HEK293 (cell line): ENCODE measurements around the gene CLCN2.

ENCODE experiments used
- CTCF ChIA-PET: fragments of 350-600 bp; formaldehyde crosslinking; extraction: SDS; loops from one replicate; lab custom pipeline; 2021; ENCODE audit warnings: antibody characterized with exemption; lab: Yijun Ruan, JAX
- POLR2A ChIA-PET: fragments of 300-600 bp; formaldehyde crosslinking; extraction: SDS; loops from one replicate; lab custom pipeline; 2020; ENCODE audit warnings: antibody characterized with exemption, inconsistent platforms; lab: Yijun Ruan, JAX
- H3K27ac ChIP-seq: fragments of 200-500 bp; sonication (Bioruptor generic); 2 replicates; pipeline ENCODE4 v1.5.1; 2014; ENCODE audit warnings: low read depth, low read length, control low read depth, inconsistent platforms; ENCODE audit errors: extremely low read depth
- H3K36me3 ChIP-seq, 2 experiments: fragments of 200-500 bp in 1 of 2; sonication (Bioruptor generic) in 1 of 2; 1 replicate in 1 of 2; 2 replicates in 1 of 2; pipeline ENCODE4 v1.5.1; 2014 to 2017; ENCODE audit warnings: inconsistent platforms in 2 of 2, low read length in 2 of 2; ENCODE audit not compliant: control insufficient read depth in 2 of 2, insufficient read depth in 1 of 2
- H3K4me1 ChIP-seq: fragments of 200-500 bp; sonication (Bioruptor generic); 2 replicates; pipeline ENCODE4 v1.5.1; 2014; ENCODE audit warnings: mild to moderate bottlenecking, low read length, inconsistent platforms; ENCODE audit not compliant: control insufficient read depth, insufficient read depth
- H3K4me3 ChIP-seq: 2 replicates; pipeline ENCODE4 v1.5.1; 2011; ENCODE audit warnings: low read depth, mild to moderate bottlenecking, control low read depth, low read length, moderate library complexity
- H3K9me3 ChIP-seq: fragments of 200-500 bp; sonication (Bioruptor generic); 2 replicates; pipeline ENCODE4 v1.5.1; 2014; ENCODE audit warnings: low read depth, low read length, inconsistent platforms; ENCODE audit not compliant: control insufficient read depth, insufficient read depth
- GLIS1 ChIP-seq: fragments of 450-650 bp; formaldehyde crosslinking; IDR thresholded peaks from 2 replicates; pipeline ENCODE4 v1.5.1; 2016; ENCODE audit warnings: missing biosample characterization, missing genetic modification characterization
- KLF10 ChIP-seq: fragments of 450-650 bp; IDR thresholded peaks from 2 replicates; pipeline ENCODE4 v1.5.1; 2018; ENCODE audit warnings: missing biosample characterization, mild to moderate bottlenecking, missing genetic modification characterization
- MYNN ChIP-seq: fragments of 450-650 bp; formaldehyde crosslinking; IDR thresholded peaks from 2 replicates; pipeline ENCODE4 v1.5.1; 2016; ENCODE audit warnings: missing biosample characterization, missing genetic modification characterization, borderline replicate concordance
- PRDM6 ChIP-seq: fragments of 450-650 bp; formaldehyde crosslinking; IDR thresholded peaks from 2 replicates; pipeline ENCODE4 v1.5.1; 2017; ENCODE audit warnings: missing biosample characterization, missing genetic modification characterization
- ZBTB11 ChIP-seq: fragments of 450-650 bp; formaldehyde crosslinking; conservative IDR thresholded peaks from 2 replicates; pipeline ENCODE4 v1.5.1; 2016; ENCODE audit warnings: low read depth, missing biosample characterization, missing genetic modification characterization
- ZNF121 ChIP-seq: fragments of 450-650 bp; formaldehyde crosslinking; IDR thresholded peaks from 2 replicates; pipeline ENCODE4 v1.5.1; 2016; ENCODE audit warnings: missing biosample characterization, missing genetic modification characterization
- ZNF138 ChIP-seq: fragments of 450-650 bp; formaldehyde crosslinking; IDR thresholded peaks from 2 replicates; pipeline ENCODE4 v1.5.1; 2016; ENCODE audit warnings: missing biosample characterization, missing genetic modification characterization, borderline replicate concordance
- ZNF148 ChIP-seq: fragments of 450-650 bp; formaldehyde crosslinking; IDR thresholded peaks from 2 replicates; pipeline ENCODE4 v1.5.0; 2017; ENCODE audit warnings: missing biosample characterization, missing genetic modification characterization, borderline replicate concordance
- ZNF426 ChIP-seq: fragments of 450-650 bp; formaldehyde crosslinking; IDR thresholded peaks from 2 replicates; pipeline ENCODE4 v1.5.1; 2017; ENCODE audit warnings: missing biosample characterization, missing genetic modification characterization, mild to moderate bottlenecking, inconsistent platforms, moderate library complexity
- ZNF449 ChIP-seq: fragments of 450-650 bp; formaldehyde crosslinking; IDR thresholded peaks from 2 replicates; pipeline ENCODE4 v1.5.1; 2017; ENCODE audit warnings: missing biosample characterization, mild to moderate bottlenecking, missing genetic modification characterization, moderate library complexity
- ZNF513 ChIP-seq: fragments of 450-650 bp; IDR thresholded peaks from 2 replicates; pipeline ENCODE4 v1.5.1; 2018; ENCODE audit warnings: missing biosample characterization, missing genetic modification characterization
- ZNF518A ChIP-seq: fragments of 450-650 bp; formaldehyde crosslinking; conservative IDR thresholded peaks from 2 replicates; pipeline ENCODE4 v1.5.1; 2016; ENCODE audit warnings: low read depth, missing biosample characterization, missing genetic modification characterization
- ZNF558 ChIP-seq: fragments of 450-650 bp; formaldehyde crosslinking; IDR thresholded peaks from 2 replicates; pipeline ENCODE4 v1.5.1; 2016; ENCODE audit warnings: missing biosample characterization, missing genetic modification characterization
- ZNF571 ChIP-seq: fragments of 450-650 bp; formaldehyde crosslinking; IDR thresholded peaks from 2 replicates; pipeline ENCODE4 v1.5.0; 2017; ENCODE audit warnings: missing biosample characterization, missing genetic modification characterization
- ZNF580 ChIP-seq: fragments of 450-650 bp; formaldehyde crosslinking; IDR thresholded peaks from 2 replicates; pipeline ENCODE4 v1.5.1; 2016; ENCODE audit warnings: missing biosample characterization, missing genetic modification characterization
- ZNF624 ChIP-seq: fragments of 450-650 bp; formaldehyde crosslinking; IDR thresholded peaks from 2 replicates; pipeline ENCODE4 v1.5.1; 2017; ENCODE audit warnings: missing biosample characterization, missing genetic modification characterization
- ZNF830 ChIP-seq: fragments of 450-650 bp; IDR thresholded peaks from 2 replicates; pipeline ENCODE4 v1.5.0; 2018; ENCODE audit warnings: missing biosample characterization, missing genetic modification characterization, low read depth, mild to moderate bottlenecking, moderate library complexity
- ZNF837 ChIP-seq: fragments of 450-650 bp; formaldehyde crosslinking; IDR thresholded peaks from 2 replicates; pipeline ENCODE4 v1.5.1; 2016; ENCODE audit warnings: missing biosample characterization, missing genetic modification characterization

The CLCN2 gene

GRCh38 chr3:184362668-184363546 is 1.5 kb upstream of the CLCN2 start:
- H3K27ac ChIP-seq: peak overlapping the region; percentile 88
- peaks cover 7 to 42% of the 10 kb centered on the region in 2 experiments; a peak in 2 of 3 replicates for H3K36me3 ChIP-seq
- CTCF ChIA-PET: interaction anchor here (0.6 to 3.3 kb wide), 6 partner anchors 9 to 179 kb away, joined by 3 to 13 read pairs (median 4); no protein-coding TSS in a partner anchor
- no peaks in the 10 kb centered on the region for H3K9me3 ChIP-seq
- POLR2A ChIA-PET: interaction anchor here (0.6 to 2.7 kb wide), 8 partner anchors 9 to 900 kb away, joined by 3 to 9 read pairs (median 4); no protein-coding TSS in a partner anchor
- H3K4me1 ChIP-seq: no peaks in the 10 kb centered on the region
- peak overlapping the region; percentile 84 for H3K4me3 ChIP-seq
- TF ChIP-seq ZNF624 (tag by site-specific recombination) (no peak), PRDM6 (tag by site-specific recombination) (no peak), GLIS1 (tag by site-specific recombination) (peak; percentile 43; the same call in 1 of the 2 replicates), ZNF571 (no peak), ZNF148 (no peak), ZNF558 (no peak), ZNF513 (no peak), MYNN (tag by site-specific recombination) (no peak), ZNF121 (tag by site-specific recombination) (peak; percentile 91), ZNF580 (tag by site-specific recombination) (no peak), ZNF830 (tag by site-specific recombination) (no peak), KLF10 (tag by site-specific recombination) (peak; percentile 52), ZBTB11 (tag by site-specific recombination) (peak; percentile 94), ZNF837 (tag by site-specific recombination) (no peak), ZNF449 (no peak), ZNF426 (no peak), ZNF138 (tag by site-specific recombination) (no peak), ZNF518A (tag by site-specific recombination) (0 out of 2 replicates have a peak, but pooled peaks have one; percentile 16)
